HepG2 (cell line): ENCODE results near the gene PSD4. TPM values are rescaled to one million over a fixed set of nuclear protein-coding genes. Genes with fewer than 3 reads are reported as not detected.

Experiments
- ATF7 ChIP-seq, 2 experiments: fragments of 450-650 bp in 1 of 2; sonication (generic) in 1 of 2; formaldehyde crosslinking in 1 of 2; IDR thresholded peaks; 2 replicates each; pipeline versions ENCODE4 v1.4.0 to v1.6.1; 2016 to 2020; ENCODE audit warnings: antibody characterized with exemption in 1 of 2, mild to moderate bottlenecking in 1 of 2, missing genetic modification reagents in 1 of 2
- BCL6 ChIP-seq: IDR thresholded peaks from 2 replicates; pipeline ENCODE4 v1.6.1; 2016; ENCODE audit warnings: missing genetic modification reagents, missing compliant biosample characterization
- FLYWCH1 ChIP-seq: sonication (generic); formaldehyde crosslinking; IDR thresholded peaks from 2 replicates; pipeline ENCODE4 v1.8.1; 2023; ENCODE audit warnings: mild to moderate bottlenecking, missing genetic modification reagents
- FOXA1 ChIP-seq, 2 experiments: fragments of 450-650 bp in 1 of 2; sonication (generic) in 1 of 2; formaldehyde crosslinking in 1 of 2; IDR thresholded peaks; 2 replicates each; pipeline versions ENCODE4 v1.4.0 to v1.6.1; 2016 to 2020; ENCODE audit warnings: missing genetic modification reagents in 1 of 2
- HHEX ChIP-seq: IDR thresholded peaks from 2 replicates; pipeline ENCODE4 v1.6.1; 2016; ENCODE audit warnings: control low read depth
- HNF1A ChIP-seq, 2 experiments: sonication (generic) in 1 of 2; formaldehyde crosslinking in 1 of 2; IDR thresholded peaks; 2 replicates each; pipeline versions ENCODE4 v1.4.0 to v1.6.1; 2016 to 2020; ENCODE audit warnings: borderline replicate concordance in 1 of 2, low read depth in 1 of 2, mild to moderate bottlenecking in 1 of 2, missing genetic modification reagents in 1 of 2
- PLRG1 ChIP-seq: fragments of 450-650 bp; conservative IDR thresholded peaks from 2 replicates; pipeline ENCODE4 v1.6.1; 2016
- SP5 ChIP-seq: IDR thresholded peaks from 2 replicates; pipeline ENCODE4 v1.6.1; 2016; ENCODE audit warnings: low read depth, borderline replicate concordance
- ZFP36 ChIP-seq: fragments of 150-350 bp; IDR thresholded peaks from 2 replicates; pipeline ENCODE4 v1.6.1; 2018; ENCODE audit warnings: borderline replicate concordance, low read length, low read depth; ENCODE audit not compliant: partially characterized antibody
- ZFP82 ChIP-seq: sonication (generic); formaldehyde crosslinking; IDR thresholded peaks from 2 replicates; pipeline ENCODE4 v1.5.1; 2020; ENCODE audit warnings: mild to moderate bottlenecking, missing genetic modification reagents, borderline replicate concordance
- ZNF367 ChIP-seq: sonication (generic); formaldehyde crosslinking; IDR thresholded peaks from 2 replicates; pipeline ENCODE4 v1.4.0; 2020; ENCODE audit warnings: missing genetic modification reagents, borderline replicate concordance
- ZNF414 ChIP-seq: sonication (generic); formaldehyde crosslinking; IDR thresholded peaks from 2 replicates; pipeline ENCODE4 v1.5.0; 2020; ENCODE audit warnings: missing genetic modification reagents
- ZNF564 ChIP-seq: sonication (generic); formaldehyde crosslinking; IDR thresholded peaks from 2 replicates; pipeline ENCODE4 v1.8.1; 2023; ENCODE audit warnings: mild to moderate bottlenecking, missing genetic modification reagents
- polyA plus RNA-seq, 8 experiments: library from polyadenylated mRNA; depleted of rRNA in 3 of 8; stranded (reverse) in 7 of 8; unstranded in 1 of 8; fragments of >200 nt; fragmentation: Illumina TruSeq in 4 of 8; extraction: Trizol in 4 of 8; gene quantifications; 2 replicates each; pipeline versions ENCODE4 v1.2.1 to v1.2.3, GENCODE V29; 2011 to 2016; ENCODE audit warnings: low read depth in 4 of 8, missing spikeins in 1 of 8, mixed read lengths in 1 of 8; ENCODE audit not compliant: insufficient read depth in 1 of 8
- total RNA-seq, 5 experiments: library from RNA; depleted of rRNA; stranded (reverse); fragments of >200 nt; fragmentation: Illumina TruSeq; extraction: Trizol; gene quantifications; 2 replicates each; pipeline ENCODE4 v1.2.3, GENCODE V29; 2016; ENCODE audit warnings: low read depth in 1 of 5
- TF ChIP-seq, protein P1 (sequence below): sonication (generic); formaldehyde crosslinking; IDR thresholded peaks from 2 replicates; pipeline ENCODE4 v1.4.0; 2020; ENCODE audit warnings: missing genetic modification reagents
- TF ChIP-seq, protein P2 (sequence below): sonication (generic); formaldehyde crosslinking; IDR thresholded peaks from 2 replicates; pipeline ENCODE4 v1.4.0; 2020; ENCODE audit warnings: missing genetic modification reagents, mild to moderate bottlenecking, borderline replicate concordance

PSD4 gene
- total and polyA plus RNA-seq, 2 of the 13 experiments (the other 11 are each of a cell fraction or from before 2014, with no cell fraction given) = 5.8 to 9.4 TPM

- TF ChIP-seq HNF1A (IDR thresholded peaks at IDR 0.05; ENCODE audit: low read depth) (no peak), HNF1A (CRISPR knock-in tag; IDR thresholded peaks at IDR 0.05; ENCODE audit: borderline replicate concordance) (0 out of 2 replicates have a peak, but pooled peaks have one; percentile 4), ZNF564 (no peak), ZFP36 (no peak), SP5 (no peak), ATF7 (IDR thresholded peaks at IDR 0.05) (no peak), ATF7 (CRISPR knock-in tag; IDR thresholded peaks at IDR 0.05) (no peak), ZFP82 (CRISPR knock-in tag) (no peak), BCL6 (no peak), FOXA1 (IDR thresholded peaks at IDR 0.05) (no peak), FOXA1 (CRISPR knock-in tag; IDR thresholded peaks at IDR 0.05) (no peak), FLYWCH1 (CRISPR knock-in tag) (no peak), ZNF367 (CRISPR knock-in tag) (no peak), HHEX (CRISPR knock-in tag) (no peak), PLRG1 (no peak), ZNF414 (CRISPR knock-in tag) (no peak)
- TF ChIP-seq, protein P1, sequence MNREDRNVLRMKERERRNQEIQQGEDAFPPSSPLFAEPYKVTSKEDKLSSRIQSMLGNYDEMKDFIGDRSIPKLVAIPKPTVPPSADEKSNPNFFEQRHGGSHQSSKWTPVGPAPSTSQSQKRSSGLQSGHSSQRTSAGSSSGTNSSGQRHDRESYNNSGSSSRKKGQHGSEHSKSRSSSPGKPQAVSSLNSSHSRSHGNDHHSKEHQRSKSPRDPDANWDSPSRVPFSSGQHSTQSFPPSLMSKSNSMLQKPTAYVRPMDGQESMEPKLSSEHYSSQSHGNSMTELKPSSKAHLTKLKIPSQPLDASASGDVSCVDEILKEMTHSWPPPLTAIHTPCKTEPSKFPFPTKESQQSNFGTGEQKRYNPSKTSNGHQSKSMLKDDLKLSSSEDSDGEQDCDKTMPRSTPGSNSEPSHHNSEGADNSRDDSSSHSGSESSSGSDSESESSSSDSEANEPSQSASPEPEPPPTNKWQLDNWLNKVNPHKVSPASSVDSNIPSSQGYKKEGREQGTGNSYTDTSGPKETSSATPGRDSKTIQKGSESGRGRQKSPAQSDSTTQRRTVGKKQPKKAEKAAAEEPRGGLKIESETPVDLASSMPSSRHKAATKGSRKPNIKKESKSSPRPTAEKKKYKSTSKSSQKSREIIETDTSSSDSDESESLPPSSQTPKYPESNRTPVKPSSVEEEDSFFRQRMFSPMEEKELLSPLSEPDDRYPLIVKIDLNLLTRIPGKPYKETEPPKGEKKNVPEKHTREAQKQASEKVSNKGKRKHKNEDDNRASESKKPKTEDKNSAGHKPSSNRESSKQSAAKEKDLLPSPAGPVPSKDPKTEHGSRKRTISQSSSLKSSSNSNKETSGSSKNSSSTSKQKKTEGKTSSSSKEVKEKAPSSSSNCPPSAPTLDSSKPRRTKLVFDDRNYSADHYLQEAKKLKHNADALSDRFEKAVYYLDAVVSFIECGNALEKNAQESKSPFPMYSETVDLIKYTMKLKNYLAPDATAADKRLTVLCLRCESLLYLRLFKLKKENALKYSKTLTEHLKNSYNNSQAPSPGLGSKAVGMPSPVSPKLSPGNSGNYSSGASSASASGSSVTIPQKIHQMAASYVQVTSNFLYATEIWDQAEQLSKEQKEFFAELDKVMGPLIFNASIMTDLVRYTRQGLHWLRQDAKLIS (CRISPR knock-in tag) = no peak; the same call in 1 of the 2 replicates
- TF ChIP-seq, protein P2, sequence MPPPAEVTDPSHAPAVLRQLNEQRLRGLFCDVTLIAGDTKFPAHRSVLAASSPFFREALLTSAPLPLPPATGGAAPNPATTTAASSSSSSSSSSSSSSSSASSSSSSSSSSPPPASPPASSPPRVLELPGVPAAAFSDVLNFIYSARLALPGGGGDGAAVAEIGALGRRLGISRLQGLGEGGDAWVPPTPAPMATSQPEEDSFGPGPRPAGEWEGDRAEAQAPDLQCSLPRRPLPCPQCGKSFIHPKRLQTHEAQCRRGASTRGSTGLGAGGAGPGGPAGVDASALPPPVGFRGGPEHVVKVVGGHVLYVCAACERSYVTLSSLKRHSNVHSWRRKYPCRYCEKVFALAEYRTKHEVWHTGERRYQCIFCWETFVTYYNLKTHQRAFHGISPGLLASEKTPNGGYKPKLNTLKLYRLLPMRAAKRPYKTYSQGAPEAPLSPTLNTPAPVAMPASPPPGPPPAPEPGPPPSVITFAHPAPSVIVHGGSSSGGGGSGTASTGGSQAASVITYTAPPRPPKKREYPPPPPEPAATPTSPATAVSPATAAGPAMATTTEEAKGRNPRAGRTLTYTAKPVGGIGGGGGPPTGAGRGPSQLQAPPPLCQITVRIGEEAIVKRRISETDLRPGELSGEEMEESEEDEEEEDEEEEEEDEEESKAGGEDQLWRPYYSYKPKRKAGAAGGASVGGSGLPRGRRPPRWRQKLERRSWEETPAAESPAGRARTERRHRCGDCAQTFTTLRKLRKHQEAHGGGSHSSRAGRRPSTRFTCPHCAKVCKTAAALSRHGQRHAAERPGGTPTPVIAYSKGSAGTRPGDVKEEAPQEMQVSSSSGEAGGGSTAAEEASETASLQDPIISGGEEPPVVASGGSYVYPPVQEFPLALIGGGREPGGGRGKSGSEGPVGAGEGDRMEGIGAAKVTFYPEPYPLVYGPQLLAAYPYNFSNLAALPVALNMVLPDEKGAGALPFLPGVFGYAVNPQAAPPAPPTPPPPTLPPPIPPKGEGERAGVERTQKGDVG = no peak
Measured at GRCh38 chr2:113219525-113219888, 45.7 kb downstream of the PSD4 start (continued).
